K562 (cell line): Measurements from ENCODE around the gene MYCL. TPM values are rescaled to one million over a fixed set of nuclear protein-coding genes. Genes with fewer than 3 reads are reported as not detected.

Source experiments
- ATAC-seq: fragments of 200-7000 bp; cut with Tn5 transposase; 3 replicates; pipeline ENCODE4 v1.9.1; 2020; ENCODE audit warnings: moderate library complexity
- BruUV-seq: library from RNA; stranded (reverse); fragments of 400-500 nt; replicated peaks from 2 replicates; lab custom pipeline; 2021; lab: Mats Ljungman, UMichigan
- CTCF ChIA-PET: fragments of 300-600 bp; formaldehyde crosslinking; extraction: SDS; loops from one replicate; lab custom pipeline; 2021; ENCODE audit warnings: low intra/inter-chr PET ratio; lab: Yijun Ruan, JAX
- POLR2A ChIA-PET: fragments of 300-600, 350-650 bp; sonication (Branson Sonifier 250); formaldehyde crosslinking; extraction: SDS; loops from one replicate; lab custom pipeline; 2021; ENCODE audit warnings: antibody characterized with exemption, inconsistent platforms; lab: Yijun Ruan, JAX
- DNase-seq, 4 experiments: peaks; one replicate each; pipeline versions ENCODE4 v3.0.0 to v3.0.0-alpha.2; 2011 to 2018; ENCODE audit warnings: low spot score in 3 of 4, mixed read lengths in 3 of 4; ENCODE audit errors: extremely low read depth in 1 of 4
- FAIRE-seq: peaks from 2 replicates; lab custom pipeline; 2011; peaks lifted over from hg19 to GRCh38; lab: Jason Lieb, UNC
- H2AFZ ChIP-seq: 2 replicates; pipeline ENCODE4 v1.6.0; 2011; ENCODE audit warnings: low read depth, low read length, control low read depth, inconsistent platforms
- H3K27ac ChIP-seq: fragments of 200-600 bp; 3 replicates; pipeline ENCODE4 v1.8.0; 2011; ENCODE audit warnings: low read depth, mild to moderate bottlenecking, control low read depth, inconsistent platforms, low read length, moderate library complexity, mixed read lengths; ENCODE audit errors: extremely low read depth
- H3K27me3 ChIP-seq, 2 experiments: fragments of 300-600 bp in 1 of 2; 2 replicates in 1 of 2; 3 replicates in 1 of 2; pipeline versions ENCODE4 v1.6.0 to v1.8.0; 2011; ENCODE audit warnings: inconsistent platforms in 2 of 2, low read length in 2 of 2, mild to moderate bottlenecking in 1 of 2, mixed read lengths in 1 of 2, moderate library complexity in 1 of 2; ENCODE audit not compliant: control insufficient read depth in 2 of 2, insufficient read depth in 2 of 2
- H3K36me3 ChIP-seq: fragments of 300-600 bp; 3 replicates; pipeline ENCODE4 v1.8.0; 2011; ENCODE audit warnings: mild to moderate bottlenecking, low read length, inconsistent platforms; ENCODE audit not compliant: control insufficient read depth, insufficient read depth
- H3K4me1 ChIP-seq, 2 experiments: fragments of 200-600 bp in 1 of 2; replicated peaks in 1 of 2; 2 replicates in 1 of 2; 3 replicates in 1 of 2; pipeline versions ENCODE4 v1.5.1 to v1.8.0; 2011; ENCODE audit warnings: inconsistent platforms in 2 of 2, low read length in 2 of 2, mild to moderate bottlenecking in 1 of 2, mixed read lengths in 1 of 2, moderate library complexity in 1 of 2; ENCODE audit not compliant: control insufficient read depth in 2 of 2, insufficient read depth in 2 of 2
- H3K4me2 ChIP-seq: 2 replicates; pipeline ENCODE4 v1.6.1; 2011; ENCODE audit warnings: low read length, control low read depth, inconsistent platforms, mixed read lengths; ENCODE audit not compliant: insufficient read depth
- H3K4me3 ChIP-seq: fragments of 200-600 bp; sonication (generic), shearing (Covaris generic); 2 replicates; pipeline ENCODE4 v1.5.1; 2016; ENCODE audit warnings: control low read depth, inconsistent platforms
- H3K79me2 ChIP-seq: fragments of 200-600 bp; 3 replicates; pipeline ENCODE4 v1.8.0; 2011; ENCODE audit warnings: low read length, inconsistent platforms; ENCODE audit not compliant: control insufficient read depth, insufficient read depth
- H3K9ac ChIP-seq, 2 experiments: 2 replicates each; pipeline versions ENCODE4 v1.6.0 to v1.6.1; 2011; ENCODE audit warnings: low read depth in 2 of 2, low read length in 2 of 2, control low read depth in 1 of 2, inconsistent platforms in 1 of 2, mild to moderate bottlenecking in 1 of 2, mixed read lengths in 1 of 2; ENCODE audit not compliant: insufficient read depth in 1 of 2
- H3K9me1 ChIP-seq: one replicate; pipeline ENCODE4 v1.6.0; 2011; ENCODE audit warnings: inconsistent platforms, mild to moderate bottlenecking, low read length, moderate library complexity; ENCODE audit not compliant: control insufficient read depth, insufficient read depth
- H3K9me3 ChIP-seq: replicated peaks from 2 replicates; pipeline ENCODE4 v1.5.1; 2011; ENCODE audit warnings: low read depth, low read length, inconsistent platforms; ENCODE audit not compliant: control insufficient read depth, insufficient read depth
- H4K20me1 ChIP-seq: replicated peaks from 2 replicates; pipeline ENCODE4 v1.6.1; 2011; ENCODE audit warnings: low read length, inconsistent platforms, mixed read lengths; ENCODE audit not compliant: control insufficient read depth, insufficient read depth
- U2AF1 ChIP-seq: fragments of 200-400 bp; formaldehyde crosslinking; optimal IDR thresholded peaks from 2 replicates; pipeline ENCODE3; 2017; ENCODE audit warnings: mild to moderate bottlenecking, low read depth, low read length, moderate library complexity
- ZNF512 ChIP-seq: IDR thresholded peaks from 2 replicates; pipeline ENCODE4 v1.6.1; 2016; ENCODE audit warnings: missing genetic modification characterization, missing compliant biosample characterization
- ZNF518B ChIP-seq: fragments of 250-450 bp; sonication (Bioruptor Pico); IDR thresholded peaks from 2 replicates; pipeline ENCODE4 v1.5.0; 2021; ENCODE audit warnings: mild to moderate bottlenecking, moderate library complexity
- WGBS: fragments of 100-300 bp; shearing (Covaris generic); methylation state at CpG from one replicate; pipeline ENCODE4 v1.1.6; 2016; ENCODE audit warnings: low coverage, mixed read lengths; ENCODE audit not compliant: insufficient coverage; ENCODE audit errors: missing lambda C conversion rate; 5-methylcytosine and 5-hydroxymethylcytosine counted together
- in situ Hi-C: fragments of 300-500 bp; cut with MboI; formaldehyde crosslinking; loops from 4 replicates; pipeline ENCODE4 v1.15.0; 2018; ENCODE audit warnings: inconsistent platforms, mixed read lengths
- intact Hi-C: fragments of 100-400 bp; cut with micrococcal nuclease; formaldehyde crosslinking; loops from 2 replicates; pipeline ENCODE4 v1.14.2; 2022
- polyA plus RNA-seq, 8 experiments: library from polyadenylated mRNA; depleted of rRNA in 4 of 8; stranded (reverse) in 5 of 8; unstranded in 3 of 8; fragments of >200 nt; fragmentation: Nextera tagmentation in 2 of 8; fragmentation: Illumina TruSeq in 1 of 8; extraction: Ambion mirVana in 2 of 8; extraction: Trizol in 1 of 8; gene quantifications; 2 replicates each; pipeline versions ENCODE4 v1.2.1 to v1.2.3, GENCODE V29; 2011 to 2014; ENCODE audit warnings: inconsistent platforms in 1 of 8, missing spikeins in 1 of 8
- total RNA-seq, 7 experiments: library from RNA; depleted of rRNA in 6 of 7; stranded (reverse); fragments of >200 nt in 6 of 7; fragmentation: Illumina TruSeq in 2 of 7; extraction: Trizol in 2 of 7; gene quantifications; 2 replicates each; pipeline versions ENCODE4 v1.2.1 to v1.2.3, GENCODE V29; 2011 to 2021; ENCODE audit warnings: low replicate concordance in 1 of 7

MYCL gene
- total and polyA plus RNA-seq, 9 of the 15 experiments (the other 6 are each of a cell fraction or from before 2014, with no cell fraction given): 3.5 to 22.0 (median 12.8) TPM

- intact Hi-C loops: no loop called here
- TF ChIP-seq ZNF518B (no peak), U2AF1 (peak; percentile 62), ZNF512 (tag) (0 out of 2 replicates have a peak, but pooled peaks have one; percentile 24)
- Histone ChIP-seq H2AFZ (no peak overlapping the region), H3K79me2 (no peaks in the 10 kb centered on the region), H3K9ac (no peak overlapping the region), H3K4me1 (no peaks in the 10 kb centered on the region), H4K20me1 (no peaks in the 10 kb centered on the region), H3K9me3 (no peaks in the 10 kb centered on the region), H3K27ac (no peak overlapping the region), H3K4me2 (no peak overlapping the region), H3K4me3 (no peak overlapping the region), H3K27me3 (peaks cover 0 to 4% of the 10 kb centered on the region in 2 experiments; a peak in 2 of 5 replicates), H3K9me1 (no peaks in the 10 kb centered on the region), H3K36me3 (no peaks in the 10 kb centered on the region)
- ChIA-PET CTCF (no interaction called here), POLR2A (interaction anchor here (0.7 to 1.9 kb wide), 6 partner anchors 8 to 130 kb away, joined by 3 to 8 read pairs (median 4); partner anchors contain the start of genes CAP1 and MYCL)
- in situ Hi-C loops: no loop called here
- WGBS: 67% methylated on average over 3 of the region's 3 CpGs
- ATAC-seq (no peak), DNase-seq (no peak), FAIRE-seq (no peak)
- no TSS peak for BruUV-seq
Measured at GRCh38 chr1:39910263-39910662, 8.5 kb upstream of the MYCL start.
